Glutamatergic neuron (in vitro differentiated cells): ENCODE measurements around the gene ETV6. TPM values are rescaled to one million over a fixed set of nuclear protein-coding genes. Genes with fewer than 3 reads are reported as not detected.

Experiments
- DNase-seq: peaks from one replicate; pipeline ENCODE4 v3.0.0; 2022
- H3K27ac Mint-ChIP-seq: one replicate; pipeline ENCODE4 v1.8.0; 2020; ENCODE audit warnings: mild to moderate bottlenecking, mixed read lengths, inconsistent platforms; ENCODE audit not compliant: unreplicated experiment
- H3K27me3 Mint-ChIP-seq: one replicate; pipeline ENCODE4 v1.8.0; 2020; ENCODE audit warnings: mild to moderate bottlenecking, moderate library complexity, mixed read lengths, inconsistent platforms; ENCODE audit not compliant: unreplicated experiment
- H3K36me3 Mint-ChIP-seq: one replicate; pipeline ENCODE4 v1.8.0; 2020; ENCODE audit warnings: mild to moderate bottlenecking, mixed read lengths, inconsistent platforms; ENCODE audit not compliant: unreplicated experiment
- H3K4me1 Mint-ChIP-seq: one replicate; pipeline ENCODE4 v1.8.0; 2020; ENCODE audit warnings: mild to moderate bottlenecking, low read depth, mixed read lengths, inconsistent platforms; ENCODE audit not compliant: unreplicated experiment
- H3K4me3 Mint-ChIP-seq: one replicate; pipeline ENCODE4 v1.8.0; 2020; ENCODE audit warnings: mild to moderate bottlenecking, mixed read lengths, inconsistent platforms; ENCODE audit not compliant: unreplicated experiment
- H3K9me3 Mint-ChIP-seq: one replicate; pipeline ENCODE4 v1.8.0; 2020; ENCODE audit warnings: mild to moderate bottlenecking, moderate library complexity, mixed read lengths, inconsistent platforms; ENCODE audit not compliant: unreplicated experiment
- CTCF ChIP-seq: fragments of 200-600 bp; sonication (generic); IDR thresholded peaks from one replicate; pipeline ENCODE4 v1.5.0; 2021; ENCODE audit not compliant: partially characterized antibody, unreplicated experiment
- total RNA-seq: library from RNA; stranded (reverse); fragmentation: NEBNext Ultra II Directional; extraction: Animal tissue kit (Norgen Biotek cat#: 25700); gene quantifications from one replicate; pipeline ENCODE4 v1.2.1, GENCODE V29; 2021; ENCODE audit not compliant: unreplicated experiment

Gene ETV6
- total RNA-seq, 1 donor from 2014 or later: 10.1 TPM

GRCh38 chr12:11739980-11740577 lies 90.6 kb downstream of the ETV6 start:
- peaks cover 2% of the 10 kb centered on the region for H3K4me1 Mint-ChIP-seq
- H3K4me3 Mint-ChIP-seq: no peak overlapping the region

GRCh38 chr12:11741434-11742092 lies 92.1 kb downstream of the ETV6 start:
- no peak for TF ChIP-seq CTCF
- H3K9me3 Mint-ChIP-seq: no peaks in the 10 kb centered on the region
- H3K4me1 Mint-ChIP-seq: peaks cover 2% of the 10 kb centered on the region
- no peak for DNase-seq
- no peaks in the 10 kb centered on the region for H3K27me3 Mint-ChIP-seq
- H3K4me3 Mint-ChIP-seq: no peak overlapping the region
- no peak overlapping the region for H3K27ac Mint-ChIP-seq
- H3K36me3 Mint-ChIP-seq: no peaks in the 10 kb centered on the region

More at GRCh38 chr12:11739980-11740577, 90.6 kb downstream of the ETV6 start:
- H3K27ac Mint-ChIP-seq: no peak overlapping the region
- no peak for TF ChIP-seq CTCF
- no peaks in the 10 kb centered on the region for H3K9me3 Mint-ChIP-seq
- H3K27me3 Mint-ChIP-seq: no peaks in the 10 kb centered on the region
- H3K36me3 Mint-ChIP-seq: no peaks in the 10 kb centered on the region
- DNase-seq: no peak

GRCh38 chr12:11743423-11744409 lies 94.2 kb downstream of the ETV6 start:
- Mint-ChIP-seq H3K27me3 (no peaks in the 10 kb centered on the region), H3K4me1 (peaks cover 2% of the 10 kb centered on the region), H3K36me3 (no peaks in the 10 kb centered on the region), H3K4me3 (no peak overlapping the region), H3K9me3 (no peaks in the 10 kb centered on the region), H3K27ac (no peak overlapping the region)
- no peak for TF ChIP-seq CTCF
- no peak for DNase-seq

GRCh38 chr12:11744410-11744801 lies 94.9 kb downstream of the ETV6 start:
- H3K9me3 Mint-ChIP-seq: no peaks in the 10 kb centered on the region
- TF ChIP-seq CTCF: no peak
- no peak overlapping the region for H3K27ac Mint-ChIP-seq
- H3K4me1 Mint-ChIP-seq: peaks cover 7% of the 10 kb centered on the region
- H3K4me3 Mint-ChIP-seq: no peak overlapping the region
- DNase-seq: no peak
- no peaks in the 10 kb centered on the region for H3K36me3 Mint-ChIP-seq
- H3K27me3 Mint-ChIP-seq: no peaks in the 10 kb centered on the region
